ENCODE results near the gene FOXP4. TPM values are rescaled to one million over a fixed set of nuclear protein-coding genes. Genes with fewer than 3 reads are reported as not detected.

Gene FOXP4
- polyA plus RNA-seq, 4 donors = 13.8 to 150 (median 16.4) TPM

DNA sequence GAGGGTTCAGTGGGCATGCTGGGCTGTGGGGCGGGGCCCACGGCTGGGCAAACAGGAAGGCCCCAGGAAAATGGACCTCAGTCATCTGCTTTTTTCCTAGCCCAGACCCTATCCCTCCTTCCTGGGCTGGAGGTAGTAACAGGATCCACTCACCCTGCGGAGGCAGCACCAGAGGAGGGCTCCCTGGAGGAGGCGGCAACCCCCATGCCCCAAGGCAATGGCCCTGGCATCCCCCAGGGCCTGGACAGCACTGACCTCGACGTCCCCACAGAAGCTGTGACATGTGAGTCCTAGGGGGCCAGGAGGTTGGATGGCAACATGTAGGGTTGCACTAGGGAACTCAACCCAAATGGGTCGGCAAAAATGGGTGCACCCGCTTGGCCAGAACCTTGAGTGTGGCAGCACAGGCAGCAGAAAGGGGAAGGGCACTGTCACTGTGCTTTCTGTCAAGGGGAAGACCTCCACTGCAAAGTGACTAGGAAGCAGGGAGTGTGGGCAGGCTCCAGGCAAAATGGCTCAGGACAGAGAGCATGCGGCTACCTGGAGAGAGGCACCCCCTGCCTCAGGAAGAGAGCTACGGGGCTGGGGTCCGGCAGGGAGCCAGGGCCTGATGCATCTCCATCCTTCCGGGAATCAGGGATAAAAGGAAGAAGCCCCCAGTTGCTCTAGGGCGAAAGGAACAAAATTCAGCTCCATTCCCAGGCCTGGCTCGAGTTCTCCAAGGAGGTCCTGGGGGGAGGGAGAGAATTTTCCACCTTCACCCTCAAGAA lies 100.0 kb downstream of the FOXP4 start:
- no peak overlapping the region for H3K4me3 ChIP-seq (ENCODE audit: low read depth in 1 of 3, low read length in 3 of 3)
- no peak overlapping the region for H3K27ac ChIP-seq (ENCODE audit: low read depth in 1 of 3, low read length in 2 of 3)
- H3K36me3 ChIP-seq (ENCODE audit: control insufficient read depth in 3 of 3, insufficient read depth in 2 of 3, low read depth in 1 of 3, low read length in 3 of 3) = peaks cover 0 to 29% (median 0%) of the 10 kb centered on the region in 3 donors
- H3K4me1 ChIP-seq (ENCODE audit: control insufficient read depth in 3 of 3, insufficient read depth in 2 of 3, low read depth in 1 of 3, low read length in 2 of 3) = peaks cover 0 to 7% (median 0%) of the 10 kb centered on the region in 3 donors
- FAIRE-seq (no peak), DNase-seq (no peak)
- 81 to 83% (median 81%) methylated on average over 14 of the region's 14 CpGs for WGBS, 3 donors
- peaks cover 0 to 24% (median 0%) of the 10 kb centered on the region in 3 donors for H3K27me3 ChIP-seq (ENCODE audit: control insufficient read depth in 3 of 3, insufficient read depth in 3 of 3, low read length in 3 of 3)
- H3K9me3 ChIP-seq (ENCODE audit: control insufficient read depth in 2 of 2, insufficient read depth in 1 of 2, low read depth in 1 of 2, low read length in 1 of 2) = no peaks in the 10 kb centered on the region

DNA sequence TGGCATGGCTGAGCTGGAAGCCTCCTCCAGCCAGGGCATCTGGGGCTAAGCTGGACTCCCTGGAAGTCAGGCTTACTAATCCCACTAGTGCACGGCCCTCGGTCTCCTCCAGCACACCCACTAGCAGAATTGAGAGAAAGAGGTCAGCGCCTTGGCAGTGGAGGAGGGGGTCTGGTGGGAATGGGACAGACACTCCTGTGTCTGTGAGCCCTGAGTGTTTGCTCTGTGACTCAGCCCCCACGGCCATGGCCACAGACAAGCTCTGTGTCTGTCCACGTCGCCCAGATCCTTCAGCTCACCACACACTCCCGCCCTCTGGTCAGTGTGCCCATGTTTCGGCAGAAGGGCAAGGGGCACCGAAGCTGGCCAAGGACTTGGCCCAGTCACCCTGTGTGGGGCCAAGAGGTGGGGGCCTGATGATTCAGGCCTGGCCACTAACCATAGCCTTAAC lies 100.9 kb downstream of the FOXP4 start:
- Histone ChIP-seq H3K4me3 (ENCODE audit: low read depth in 1 of 3, low read length in 3 of 3) (no peak overlapping the region), H3K4me1 (ENCODE audit: control insufficient read depth in 3 of 3, insufficient read depth in 2 of 3, low read depth in 1 of 3, low read length in 2 of 3) (peaks cover 0 to 6% (median 0%) of the 10 kb centered on the region in 3 donors), H3K27me3 (ENCODE audit: control insufficient read depth in 3 of 3, insufficient read depth in 3 of 3, low read length in 3 of 3) (peaks cover 0 to 22% (median 0%) of the 10 kb centered on the region in 3 donors), H3K36me3 (ENCODE audit: control insufficient read depth in 3 of 3, insufficient read depth in 2 of 3, low read depth in 1 of 3, low read length in 3 of 3) (peaks cover 0 to 31% (median 0%) of the 10 kb centered on the region in 3 donors), H3K27ac (ENCODE audit: low read depth in 1 of 3, low read length in 2 of 3) (no peak overlapping the region), H3K9me3 (ENCODE audit: control insufficient read depth in 2 of 2, insufficient read depth in 1 of 2, low read depth in 1 of 2, low read length in 1 of 2) (no peaks in the 10 kb centered on the region)
- WGBS, 3 donors = 66 to 82% (median 76%) methylated on average over 9 of the region's 9 CpGs
- FAIRE-seq (no peak), DNase-seq (no peak)

DNA sequence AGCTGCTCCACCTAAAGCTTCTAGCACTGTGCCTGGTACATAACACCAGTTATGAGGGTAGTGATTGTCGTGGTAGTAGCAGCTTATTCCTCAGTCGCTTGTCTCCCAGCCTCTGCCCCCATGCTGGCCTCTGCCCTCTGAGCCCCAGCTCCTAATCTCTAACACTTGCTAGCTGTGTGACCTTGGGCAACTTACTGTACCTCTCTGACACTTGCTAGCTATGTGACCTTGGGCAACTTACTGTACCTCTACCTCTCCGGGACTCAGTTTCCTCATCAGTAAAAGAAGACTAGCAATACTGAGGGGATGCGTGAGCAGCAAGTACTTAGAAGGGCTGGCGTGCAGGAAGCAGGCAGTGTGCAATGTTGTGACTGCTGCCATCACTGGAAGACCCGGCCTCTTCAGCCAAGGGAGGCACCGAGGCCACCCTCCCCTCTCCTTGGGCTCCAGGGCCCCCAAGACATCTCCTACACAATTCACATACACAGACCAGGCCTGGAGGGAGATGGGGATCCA lies 101.9 kb downstream of the FOXP4 start:
- peaks cover 0 to 22% (median 0%) of the 10 kb centered on the region in 3 donors for H3K27me3 ChIP-seq (ENCODE audit: control insufficient read depth in 3 of 3, insufficient read depth in 3 of 3, low read length in 3 of 3)
- H3K27ac ChIP-seq (ENCODE audit: low read depth in 1 of 3, low read length in 2 of 3) = no peak overlapping the region
- peaks cover 0 to 30% (median 0%) of the 10 kb centered on the region in 3 donors for H3K36me3 ChIP-seq (ENCODE audit: control insufficient read depth in 3 of 3, insufficient read depth in 2 of 3, low read depth in 1 of 3, low read length in 3 of 3)
- WGBS, 3 donors = 67 to 77% (median 69%) methylated on average over 7 of the region's 7 CpGs
- H3K4me1 ChIP-seq (ENCODE audit: control insufficient read depth in 3 of 3, insufficient read depth in 2 of 3, low read depth in 1 of 3, low read length in 2 of 3) = no peaks in the 10 kb centered on the region
- no peak overlapping the region for H3K4me3 ChIP-seq (ENCODE audit: low read depth in 1 of 3, low read length in 3 of 3)
- DNase-seq = no peak
- no peaks in the 10 kb centered on the region for H3K9me3 ChIP-seq (ENCODE audit: control insufficient read depth in 2 of 2, insufficient read depth in 1 of 2, low read depth in 1 of 2, low read length in 1 of 2)
- FAIRE-seq = no peak

DNA sequence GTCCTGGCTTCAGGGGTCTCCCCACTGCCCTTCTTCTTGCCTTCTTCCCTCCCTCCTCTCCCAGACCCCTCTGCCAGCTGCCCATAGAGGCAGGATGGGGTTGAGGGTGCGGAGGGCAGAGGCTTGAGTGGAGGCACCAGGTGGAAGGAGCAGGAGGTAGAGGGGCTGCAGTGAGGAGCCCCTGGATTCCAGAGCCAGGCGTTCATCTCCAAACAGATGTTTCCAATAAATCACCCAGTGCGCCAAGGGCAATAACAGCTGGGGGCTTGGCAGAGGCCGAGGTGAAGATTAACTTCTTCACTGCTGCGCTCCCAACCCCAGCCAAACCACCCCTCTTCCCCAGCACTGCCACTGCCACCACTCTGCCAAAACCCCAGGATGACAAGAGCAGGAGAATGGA lies 102.7 kb downstream of the FOXP4 start:
- DNase-seq (no peak), FAIRE-seq (no peak)
- no peaks in the 10 kb centered on the region for H3K4me1 ChIP-seq (ENCODE audit: control insufficient read depth in 3 of 3, insufficient read depth in 2 of 3, low read depth in 1 of 3, low read length in 2 of 3)
- H3K27ac ChIP-seq (ENCODE audit: low read depth in 1 of 3, low read length in 2 of 3) = no peak overlapping the region
- H3K9me3 ChIP-seq (ENCODE audit: control insufficient read depth in 2 of 2, insufficient read depth in 1 of 2, low read depth in 1 of 2, low read length in 1 of 2) = no peaks in the 10 kb centered on the region
- WGBS, 3 donors = 32 to 65% (median 49%) methylated on average over 4 to 5 of the region's 5 CpGs
- H3K4me3 ChIP-seq (ENCODE audit: low read depth in 1 of 3, low read length in 3 of 3) = no peak overlapping the region
- peaks cover 0 to 21% (median 0%) of the 10 kb centered on the region in 3 donors for H3K27me3 ChIP-seq (ENCODE audit: control insufficient read depth in 3 of 3, insufficient read depth in 3 of 3, low read length in 3 of 3)
- peaks cover 0 to 35% (median 0%) of the 10 kb centered on the region in 3 donors for H3K36me3 ChIP-seq (ENCODE audit: control insufficient read depth in 3 of 3, insufficient read depth in 2 of 3, low read depth in 1 of 3, low read length in 3 of 3)

DNA sequence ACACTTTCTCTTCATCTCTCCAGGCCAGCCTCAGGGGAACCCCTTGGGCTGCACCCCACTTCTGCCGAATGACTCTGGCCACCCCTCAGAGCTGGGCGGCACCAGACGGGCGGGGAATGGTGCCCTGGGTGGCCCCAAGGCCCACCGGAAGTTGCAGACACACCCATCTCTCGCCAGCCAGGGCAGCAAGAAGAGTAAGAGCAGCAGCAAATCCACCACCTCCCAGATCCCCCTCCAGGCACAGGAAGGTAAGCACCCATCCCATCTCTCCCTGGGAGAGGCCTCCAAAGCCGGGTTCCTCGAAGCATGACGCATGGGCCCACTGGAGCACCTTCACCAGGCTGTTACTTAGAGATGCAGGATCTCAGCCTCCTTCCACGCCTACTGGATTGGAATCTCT lies 103.4 kb downstream of the FOXP4 start:
- no peaks in the 10 kb centered on the region for H3K4me1 ChIP-seq (ENCODE audit: control insufficient read depth in 3 of 3, insufficient read depth in 2 of 3, low read depth in 1 of 3, low read length in 2 of 3)
- FAIRE-seq (no peak), DNase-seq (no peak)
- H3K4me3 ChIP-seq (ENCODE audit: low read depth in 1 of 3, low read length in 3 of 3) = no peak overlapping the region
- peaks cover 0 to 37% (median 0%) of the 10 kb centered on the region in 3 donors for H3K36me3 ChIP-seq (ENCODE audit: control insufficient read depth in 3 of 3, insufficient read depth in 2 of 3, low read depth in 1 of 3, low read length in 3 of 3)
- no peak overlapping the region for H3K27ac ChIP-seq (ENCODE audit: low read depth in 1 of 3, low read length in 2 of 3)
- WGBS, 3 donors = 34 to 73% (median 54%) methylated on average over 10 of the region's 10 CpGs
- H3K9me3 ChIP-seq (ENCODE audit: control insufficient read depth in 2 of 2, insufficient read depth in 1 of 2, low read depth in 1 of 2, low read length in 1 of 2) = no peaks in the 10 kb centered on the region
- H3K27me3 ChIP-seq (ENCODE audit: control insufficient read depth in 3 of 3, insufficient read depth in 3 of 3, low read length in 3 of 3) = peaks cover 0 to 18% (median 0%) of the 10 kb centered on the region in 3 donors

DNA sequence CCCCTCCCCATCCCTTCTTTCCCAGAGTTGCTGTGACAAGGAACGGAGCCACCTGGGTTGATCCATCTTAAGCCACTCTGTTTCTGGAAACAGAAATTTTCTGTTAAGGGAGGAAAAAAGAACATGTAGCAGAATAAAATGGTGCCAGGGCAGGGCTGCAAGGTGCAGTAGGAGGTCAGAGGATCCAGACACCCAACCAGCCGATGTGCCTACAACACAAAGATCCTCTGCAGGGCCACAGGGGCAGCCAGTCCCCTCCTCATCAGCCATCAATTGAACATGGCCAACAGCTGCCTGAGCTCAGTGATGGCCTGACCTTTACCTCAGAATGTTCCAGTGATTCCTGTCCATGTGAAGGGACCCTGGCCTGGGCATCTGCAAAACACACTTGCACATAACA lies 103.9 kb downstream of the FOXP4 start:
- no peak for DNase-seq
- H3K27ac ChIP-seq (ENCODE audit: low read depth in 1 of 3, low read length in 2 of 3) = no peak overlapping the region
- H3K4me3 ChIP-seq (ENCODE audit: low read depth in 1 of 3, low read length in 3 of 3) = no peak overlapping the region
- WGBS, 3 donors = 69 to 87% (median 84%) methylated on average over 2 of the region's 2 CpGs
- H3K9me3 ChIP-seq (ENCODE audit: control insufficient read depth in 2 of 2, insufficient read depth in 1 of 2, low read depth in 1 of 2, low read length in 1 of 2) = no peaks in the 10 kb centered on the region
- no peaks in the 10 kb centered on the region for H3K4me1 ChIP-seq (ENCODE audit: control insufficient read depth in 3 of 3, insufficient read depth in 2 of 3, low read depth in 1 of 3, low read length in 2 of 3)
- H3K36me3 ChIP-seq (ENCODE audit: control insufficient read depth in 3 of 3, insufficient read depth in 2 of 3, low read depth in 1 of 3, low read length in 3 of 3) = peaks cover 0 to 37% (median 0%) of the 10 kb centered on the region in 3 donors
- H3K27me3 ChIP-seq (ENCODE audit: control insufficient read depth in 3 of 3, insufficient read depth in 3 of 3, low read length in 3 of 3) = peaks cover 0 to 18% (median 0%) of the 10 kb centered on the region in 3 donors
- FAIRE-seq = no peak

DNA sequence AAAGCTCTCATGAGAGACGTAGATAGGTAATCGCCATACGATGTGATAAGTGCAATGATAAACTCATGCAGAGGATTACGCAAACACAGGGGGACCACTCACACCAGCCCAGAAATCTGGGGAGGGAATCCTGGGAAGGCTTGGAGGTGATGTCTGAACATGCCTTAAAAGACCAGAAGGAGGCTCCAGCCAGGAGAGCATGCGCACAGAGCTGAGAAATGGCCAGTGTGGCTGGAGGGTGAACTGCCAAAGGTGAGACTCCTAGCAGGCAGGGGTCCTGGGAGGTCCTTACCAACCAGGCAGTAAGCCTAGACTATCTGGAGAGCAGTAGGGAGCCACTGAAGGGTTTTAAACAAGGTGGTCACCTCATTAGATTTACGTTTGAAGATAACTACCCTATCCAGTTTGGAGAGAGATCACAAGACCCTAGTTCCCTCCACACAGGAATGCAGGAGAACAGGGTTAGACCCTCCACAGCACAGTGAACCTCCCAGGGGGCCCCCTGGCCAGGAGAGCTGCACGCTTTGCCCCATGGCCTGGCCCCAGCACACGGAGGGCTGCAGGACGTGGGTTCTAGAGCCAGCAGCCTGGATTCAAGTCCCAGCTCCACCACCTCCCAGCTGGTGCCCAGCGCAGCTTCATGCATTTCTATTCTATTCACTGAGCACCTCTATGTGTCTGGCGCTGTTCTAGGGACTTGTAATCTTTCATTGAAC lies 105.2 kb downstream of the FOXP4 start:
- Histone ChIP-seq H3K27ac (ENCODE audit: low read depth in 1 of 3, low read length in 2 of 3) (no peak overlapping the region), H3K27me3 (ENCODE audit: control insufficient read depth in 3 of 3, insufficient read depth in 3 of 3, low read length in 3 of 3) (peaks cover 0 to 11% (median 0%) of the 10 kb centered on the region in 3 donors), H3K36me3 (ENCODE audit: control insufficient read depth in 3 of 3, insufficient read depth in 2 of 3, low read depth in 1 of 3, low read length in 3 of 3) (peaks cover 0 to 34% (median 0%) of the 10 kb centered on the region in 3 donors), H3K4me3 (ENCODE audit: low read depth in 1 of 3, low read length in 3 of 3) (no peak overlapping the region), H3K9me3 (ENCODE audit: control insufficient read depth in 2 of 2, insufficient read depth in 1 of 2, low read depth in 1 of 2, low read length in 1 of 2) (no peaks in the 10 kb centered on the region), H3K4me1 (ENCODE audit: control insufficient read depth in 3 of 3, insufficient read depth in 2 of 3, low read depth in 1 of 3, low read length in 2 of 3) (peaks cover 0 to 7% (median 0%) of the 10 kb centered on the region in 3 donors)
- FAIRE-seq (no peak), DNase-seq (no peak)
- WGBS, 3 donors = 53 to 75% (median 54%) methylated on average over 11 of the region's 11 CpGs
